ENCODE measurements around the gene MAP1A. TPM values are rescaled to one million over a fixed set of nuclear protein-coding genes. Genes with fewer than 3 reads are reported as not detected.

The MAP1A gene
- total RNA-seq (100 to 1,000 TPM in 2 of 10 donors, 10 to 100 TPM in 8; 21.3 to 139 (median 51.6) TPM), polyA plus RNA-seq (10 to 100 TPM in 1 of 2 donors, 1 to 10 TPM in 1; 3.4 to 17.5 TPM)
- long read RNA-seq, donor 1, partial matches to known transcripts, result 29 of 31 reads
- long read RNA-seq, donor 1, other reads (novel, unspliced or antisense), result 2 of 31 reads
- long read RNA-seq, donor 2, partial matches to known transcripts, result 129 of 138 reads
- long read RNA-seq, donor 2, other reads (novel, unspliced or antisense), result 9 of 138 reads
- long read RNA-seq, donor 3, partial matches to known transcripts, result 93 of 115 reads
- long read RNA-seq, donor 3, other reads (novel, unspliced or antisense), result 22 of 115 reads

DNA sequence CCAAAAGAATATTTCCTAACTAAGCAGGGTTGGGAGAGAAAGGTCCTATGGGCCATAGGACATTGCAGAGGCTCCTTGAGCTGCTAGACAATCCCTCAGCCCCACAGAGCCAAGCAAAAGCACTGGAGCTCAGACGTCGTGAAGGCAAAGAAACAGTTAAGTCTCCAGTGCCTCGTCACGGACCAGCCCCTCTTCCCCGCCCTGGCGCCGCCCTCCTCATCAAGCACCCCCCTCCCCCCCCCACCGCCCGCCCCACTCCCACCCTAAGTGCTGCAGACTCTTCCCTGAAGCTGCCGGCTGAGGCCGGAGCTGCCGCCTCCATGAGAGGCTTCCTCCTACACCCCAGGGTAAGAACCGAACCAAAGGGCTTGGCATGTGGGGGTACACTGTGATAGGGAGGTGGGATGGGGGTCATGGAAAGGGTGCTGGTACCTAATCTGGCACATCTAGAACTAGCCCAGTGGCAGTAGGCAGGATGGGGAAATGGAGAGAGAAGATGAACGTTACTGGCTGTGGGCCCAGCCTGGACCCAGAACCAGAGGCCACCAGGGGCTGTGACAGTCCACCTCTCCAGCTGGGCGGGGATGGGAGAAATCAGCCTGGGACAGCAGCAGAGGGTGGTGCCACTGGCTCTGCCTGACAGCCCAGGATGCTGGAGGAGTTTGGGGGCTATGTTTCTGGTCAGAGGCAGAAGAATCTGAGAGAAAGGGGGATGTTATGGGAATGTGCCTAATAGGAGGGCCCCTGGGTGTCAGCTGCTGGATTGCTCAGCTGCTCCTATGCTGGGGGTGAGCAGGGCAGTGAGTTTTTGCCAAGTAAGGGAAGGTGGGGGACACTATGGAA is at the start of gene MAP1A:
TSS of gene MAP1A (plus strand) at position 255 of the 843 bp plus-strand sequence. CDS start 3,866 bp downstream, outside the sequence.
- ATAC-seq (peak; percentile 27 to 83 (median 66)), DNase-seq (peak; percentile 61 to 71)
- Histone ChIP-seq H3K4me1 (peaks cover 5 to 63% (median 30%) of the 10 kb centered on the region in 9 donors), H3K27ac (peak within 1 kb of the TSS; percentile 17 to 89 (median 72)), H3K36me3 (peaks cover 0 to 24% (median 23%) of the 10 kb centered on the region in 9 donors), H3K4me3 (peak within 1 kb of the TSS; percentile 28 to 68 (median 56)), H3K27me3 (peaks cover 0 to 29% (median 0%) of the 10 kb centered on the region in 7 donors), H3K9me3 (no peaks in the 10 kb centered on the region)
- intact Hi-C loops (cut with DNase I), result loop anchor here in 4 of 10 donors (5.0 to 10.0 kb wide), 4 partner anchors 35 to 143 kb away; partner anchors contain the start of genes TUBGCP4 (in 1 of the 4) and ZSCAN29 (in 1 of the 4)
- TF ChIP-seq, protein P1, sequence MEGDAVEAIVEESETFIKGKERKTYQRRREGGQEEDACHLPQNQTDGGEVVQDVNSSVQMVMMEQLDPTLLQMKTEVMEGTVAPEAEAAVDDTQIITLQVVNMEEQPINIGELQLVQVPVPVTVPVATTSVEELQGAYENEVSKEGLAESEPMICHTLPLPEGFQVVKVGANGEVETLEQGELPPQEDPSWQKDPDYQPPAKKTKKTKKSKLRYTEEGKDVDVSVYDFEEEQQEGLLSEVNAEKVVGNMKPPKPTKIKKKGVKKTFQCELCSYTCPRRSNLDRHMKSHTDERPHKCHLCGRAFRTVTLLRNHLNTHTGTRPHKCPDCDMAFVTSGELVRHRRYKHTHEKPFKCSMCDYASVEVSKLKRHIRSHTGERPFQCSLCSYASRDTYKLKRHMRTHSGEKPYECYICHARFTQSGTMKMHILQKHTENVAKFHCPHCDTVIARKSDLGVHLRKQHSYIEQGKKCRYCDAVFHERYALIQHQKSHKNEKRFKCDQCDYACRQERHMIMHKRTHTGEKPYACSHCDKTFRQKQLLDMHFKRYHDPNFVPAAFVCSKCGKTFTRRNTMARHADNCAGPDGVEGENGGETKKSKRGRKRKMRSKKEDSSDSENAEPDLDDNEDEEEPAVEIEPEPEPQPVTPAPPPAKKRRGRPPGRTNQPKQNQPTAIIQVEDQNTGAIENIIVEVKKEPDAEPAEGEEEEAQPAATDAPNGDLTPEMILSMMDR (IDR thresholded peaks at IDR 0.05), result no peak
- WGBS, 2 donors, result 11 to 18% methylated on average over 14 to 15 of the region's 15 CpGs

DNA sequence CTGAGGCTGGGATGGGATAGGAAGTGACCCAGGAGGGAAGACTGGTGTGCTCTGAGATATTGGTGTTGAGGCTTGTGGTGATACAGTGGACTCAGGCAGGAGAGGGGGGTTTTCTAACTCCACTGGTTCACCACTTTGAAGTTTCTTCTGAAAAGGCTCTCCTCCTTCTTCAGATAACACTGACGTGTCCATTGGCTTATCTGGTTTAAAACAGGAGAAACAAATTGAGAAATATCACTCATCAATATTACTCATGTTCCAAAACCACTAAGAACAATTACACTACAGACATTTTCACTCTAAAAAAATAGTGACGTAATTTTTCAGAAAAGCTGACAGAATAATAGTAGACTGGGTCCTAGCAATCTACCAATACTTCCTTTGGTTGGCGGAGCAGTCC is 47.5 kb upstream of the MAP1A start:
- 88 to 92% methylated on average over 3 of the region's 3 CpGs for WGBS, 2 donors
- peaks cover 0 to 100% (median 39%) of the 10 kb centered on the region in 9 donors for H3K36me3 ChIP-seq
- TF ChIP-seq, protein P1 (IDR thresholded peaks at IDR 0.05), result no peak
- no peaks in the 10 kb centered on the region for H3K4me1 ChIP-seq
- intact Hi-C loops (cut with DNase I), result no loop called here
- no peaks in the 10 kb centered on the region for H3K27me3 ChIP-seq
- DNase-seq, result no peak
- no peaks in the 10 kb centered on the region for H3K9me3 ChIP-seq
- no peak overlapping the region for H3K4me3 ChIP-seq
- H3K27ac ChIP-seq, result no peak overlapping the region
- ATAC-seq, result no peak

DNA sequence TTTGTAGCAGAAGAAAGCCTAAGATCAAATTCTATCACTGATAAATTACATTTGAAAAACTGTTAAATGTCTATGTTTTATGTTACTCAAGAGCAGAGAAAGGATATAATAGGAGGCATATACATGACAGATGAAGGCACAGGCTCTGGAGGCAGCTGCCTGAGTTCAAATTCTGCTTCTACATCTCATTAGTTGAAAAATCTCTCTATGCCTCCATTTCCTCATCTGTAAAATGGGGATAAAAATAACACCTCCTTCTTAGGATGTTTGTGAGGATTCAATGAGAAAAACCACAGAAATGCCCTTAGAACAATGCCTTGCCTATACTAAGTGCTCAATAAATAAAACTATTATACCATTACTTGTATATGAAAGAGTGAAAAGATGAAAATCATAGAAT is 45.4 kb upstream of the MAP1A start:
- no peak for ATAC-seq
- Histone ChIP-seq H3K9me3 (no peaks in the 10 kb centered on the region), H3K27ac (no peak overlapping the region), H3K4me1 (no peaks in the 10 kb centered on the region), H3K36me3 (peaks cover 0 to 100% (median 60%) of the 10 kb centered on the region in 9 donors), H3K27me3 (no peaks in the 10 kb centered on the region), H3K4me3 (no peak overlapping the region)
- intact Hi-C loops (cut with DNase I), result no loop called here
- DNase-seq, result no peak
- TF ChIP-seq, protein P1 (IDR thresholded peaks at IDR 0.05), result no peak

DNA sequence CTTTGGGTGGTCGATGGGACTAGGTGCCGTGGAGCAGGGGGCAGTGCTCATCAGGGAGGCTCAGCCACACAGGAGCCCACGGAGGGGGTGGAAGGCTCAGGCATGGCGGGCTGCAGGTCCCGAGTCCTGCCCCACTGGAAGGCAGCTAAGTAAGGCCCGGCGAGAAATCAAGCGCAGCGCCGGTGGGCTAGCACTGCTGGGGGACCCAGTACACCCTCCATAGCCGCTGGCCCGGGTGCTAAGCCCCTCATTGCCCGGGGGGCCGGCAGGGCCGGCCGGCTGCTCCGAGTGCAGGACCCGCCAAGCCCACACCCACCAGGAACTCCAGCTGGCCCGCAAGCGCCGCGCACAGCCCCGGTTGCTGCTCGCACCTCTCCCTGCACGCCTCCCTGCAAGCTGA is 43.5 kb upstream of the MAP1A start:
- H3K4me3 ChIP-seq, result no peak overlapping the region
- H3K36me3 ChIP-seq, result peaks cover 0 to 100% (median 74%) of the 10 kb centered on the region in 9 donors
- H3K9me3 ChIP-seq, result no peaks in the 10 kb centered on the region
- H3K4me1 ChIP-seq, result no peaks in the 10 kb centered on the region
- DNase-seq (no peak), ATAC-seq (no peak)
- TF ChIP-seq, protein P1 (IDR thresholded peaks at IDR 0.05), result no peak
- intact Hi-C loops (cut with DNase I), result no loop called here
- 96 to 99% methylated on average over 25 of the region's 25 CpGs for WGBS, 2 donors
- H3K27ac ChIP-seq, result no peak overlapping the region
- no peaks in the 10 kb centered on the region for H3K27me3 ChIP-seq

Data from heart right ventricle (tissue), 16 donors.